Pulmonary artery endothelial cell (primary cell): ENCODE measurements around the gene IL16. TPM values are rescaled to one million over a fixed set of nuclear protein-coding genes. Genes with fewer than 3 reads are reported as not detected.

ENCODE experiments used
- DNase-seq: peaks from one replicate; pipeline ENCODE4 v3.0.0-alpha.2; 2011; ENCODE audit warnings: low read depth, low spot score
- total RNA-seq: library from RNA; depleted of rRNA; stranded (reverse); fragments of >200 nt; gene quantifications from 2 replicates; pipeline ENCODE4 v1.2.3, GENCODE V29; 2014

Gene IL16
- total RNA-seq, 1 donor from 2014 or later = 0.20 TPM

DNA sequence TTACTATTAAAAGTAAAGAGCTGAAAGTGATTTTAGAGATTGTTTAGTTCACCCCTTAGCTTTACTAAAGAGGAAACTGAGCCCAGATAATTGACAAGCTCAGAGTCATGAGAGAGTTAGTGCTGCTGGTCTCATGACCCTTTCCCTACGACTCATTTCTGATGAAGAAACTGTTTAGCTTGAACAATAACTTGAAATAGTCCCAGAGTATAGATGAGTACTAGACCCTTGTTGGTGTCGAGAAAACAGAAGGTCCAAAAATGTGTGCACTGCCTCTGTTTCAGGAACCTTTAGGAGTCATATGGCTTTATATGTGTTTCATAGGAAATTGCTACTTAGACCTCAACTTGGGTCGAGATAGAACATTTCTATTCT, 58.2 kb downstream of the IL16 start:
- no peak for DNase-seq

DNA sequence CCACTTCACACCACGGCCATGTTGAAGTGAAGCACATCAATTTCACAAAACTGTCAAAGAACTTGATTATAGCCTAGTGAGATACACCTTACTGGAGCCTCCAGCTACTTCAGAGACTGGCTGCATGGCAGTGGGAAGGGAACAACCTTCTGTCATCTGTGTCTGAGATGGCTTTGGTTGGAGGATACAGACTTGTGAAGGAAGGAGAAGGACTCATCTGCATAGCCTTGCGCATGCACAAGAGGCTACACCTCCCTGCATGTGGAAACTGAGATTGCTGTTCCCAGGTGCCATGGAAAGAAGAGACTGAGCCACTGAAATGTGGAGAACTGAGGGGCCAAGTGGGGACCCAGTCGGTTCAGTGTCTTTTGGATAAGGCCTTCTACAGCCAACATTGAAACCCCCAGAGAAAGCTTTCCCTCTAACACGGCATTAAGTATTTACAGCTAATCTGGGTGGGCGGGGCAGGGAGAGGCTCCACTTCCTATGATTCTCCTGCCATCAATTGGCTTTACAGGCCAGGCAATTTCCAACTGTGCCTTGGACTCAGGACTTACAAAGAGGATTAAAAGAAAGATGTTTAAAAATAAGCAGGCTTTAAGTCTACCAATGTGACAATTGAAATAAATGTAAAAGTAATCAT, 58.8 kb downstream of the IL16 start:
- no peak for DNase-seq

DNA sequence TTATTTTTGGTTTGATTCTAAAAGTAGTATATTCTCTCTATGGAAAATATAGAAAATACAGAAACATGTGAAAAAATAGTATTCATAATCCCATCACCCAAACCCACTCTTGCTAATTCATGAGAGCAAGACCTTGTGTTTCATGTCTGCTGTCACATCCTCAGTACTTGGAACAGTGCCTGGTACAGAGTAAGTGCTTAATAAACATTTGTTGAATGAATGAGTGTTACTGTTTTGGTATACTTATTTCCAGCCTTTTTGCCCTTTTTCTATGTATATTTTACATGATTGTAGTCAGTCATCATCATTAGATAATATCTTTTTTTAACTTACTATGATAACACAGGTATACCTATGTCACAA, 59.3 kb downstream of the IL16 start:
- no peak for DNase-seq

DNA sequence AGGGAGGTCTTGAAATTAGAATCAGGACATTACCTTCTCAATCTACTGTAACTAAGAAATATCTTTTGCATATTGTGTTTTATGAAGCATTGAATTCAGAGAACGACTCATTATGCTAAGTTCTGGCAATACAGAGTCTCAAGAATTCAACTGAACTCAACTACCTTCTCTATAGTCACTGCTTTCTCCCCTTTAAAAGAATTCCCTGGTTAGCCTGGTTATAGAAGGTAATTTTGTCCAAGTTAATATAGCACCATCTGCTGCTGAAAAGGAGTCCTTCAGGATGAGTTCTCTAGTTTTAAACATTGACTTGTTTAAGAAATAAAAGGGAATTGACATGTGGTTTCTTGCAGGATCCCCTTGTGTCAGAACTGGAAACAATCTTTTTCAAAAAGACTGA, 60.2 kb downstream of the IL16 start:
- DNase-seq = no peak

DNA sequence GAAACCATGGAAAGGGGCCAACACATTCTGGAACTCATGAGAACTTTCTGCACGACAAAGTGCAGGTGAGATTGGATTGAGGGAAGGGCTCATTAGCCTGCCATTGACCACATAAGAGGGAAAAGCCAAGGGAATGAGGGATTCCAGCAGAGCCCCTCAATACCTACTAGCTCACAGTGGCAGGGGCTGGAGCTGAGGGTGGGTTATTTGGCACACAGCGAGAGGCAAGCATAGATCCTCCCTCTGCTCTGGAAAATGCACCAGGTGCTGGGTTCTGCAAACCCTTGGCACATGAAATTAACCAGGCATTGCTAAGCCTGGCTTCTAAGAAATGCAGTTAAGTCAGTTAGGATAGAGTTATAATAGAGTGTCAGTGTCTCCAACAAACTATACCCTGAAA, 60.8 kb downstream of the IL16 start:
- no peak for DNase-seq

DNA sequence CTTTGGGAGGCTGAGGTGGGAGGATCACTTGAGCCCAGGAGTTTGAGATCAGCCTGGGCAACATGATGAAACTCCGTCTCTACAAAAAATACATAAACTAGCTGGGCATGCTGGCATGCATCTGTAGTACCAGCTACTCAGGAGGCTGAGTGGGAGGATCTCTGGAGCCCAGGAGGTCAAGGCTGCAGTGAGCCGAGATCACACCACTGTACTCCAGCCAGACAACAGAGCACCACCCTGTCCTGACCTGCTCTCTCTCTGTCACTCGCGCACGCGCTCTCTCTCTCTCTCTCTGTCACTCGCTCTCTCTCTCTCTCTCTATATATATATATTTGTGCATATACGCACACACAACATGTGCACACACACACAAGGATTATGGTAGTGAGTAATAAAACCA, 61.8 kb downstream of the IL16 start:
- no peak for DNase-seq

DNA sequence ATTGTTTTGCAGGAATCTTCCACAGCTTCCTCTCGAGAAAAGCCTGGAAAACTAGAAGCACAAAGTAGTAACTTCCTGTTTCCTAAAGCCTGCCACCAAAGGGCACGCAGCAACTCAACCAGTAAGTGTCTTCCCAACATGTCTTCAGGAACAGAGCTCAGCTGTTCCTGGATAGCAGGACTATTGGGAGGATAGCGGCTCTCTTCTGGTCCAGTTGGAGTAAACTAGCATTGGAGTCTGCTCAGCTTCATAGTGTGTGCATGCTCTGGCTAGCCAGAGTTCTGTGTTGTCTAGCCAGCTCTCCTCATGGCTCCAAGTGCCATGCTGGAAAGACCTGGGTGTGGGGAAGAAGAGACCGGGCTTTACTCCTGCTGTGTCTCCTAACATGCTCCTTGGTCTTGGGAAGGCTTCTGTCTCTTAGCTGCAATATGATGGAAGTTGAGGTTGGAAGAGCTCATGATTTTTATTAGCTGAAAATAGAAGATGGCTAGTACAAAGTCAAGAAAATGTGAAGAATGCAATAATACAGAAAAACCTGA, 63.1 kb downstream of the IL16 start:
- DNase-seq = no peak

DNA sequence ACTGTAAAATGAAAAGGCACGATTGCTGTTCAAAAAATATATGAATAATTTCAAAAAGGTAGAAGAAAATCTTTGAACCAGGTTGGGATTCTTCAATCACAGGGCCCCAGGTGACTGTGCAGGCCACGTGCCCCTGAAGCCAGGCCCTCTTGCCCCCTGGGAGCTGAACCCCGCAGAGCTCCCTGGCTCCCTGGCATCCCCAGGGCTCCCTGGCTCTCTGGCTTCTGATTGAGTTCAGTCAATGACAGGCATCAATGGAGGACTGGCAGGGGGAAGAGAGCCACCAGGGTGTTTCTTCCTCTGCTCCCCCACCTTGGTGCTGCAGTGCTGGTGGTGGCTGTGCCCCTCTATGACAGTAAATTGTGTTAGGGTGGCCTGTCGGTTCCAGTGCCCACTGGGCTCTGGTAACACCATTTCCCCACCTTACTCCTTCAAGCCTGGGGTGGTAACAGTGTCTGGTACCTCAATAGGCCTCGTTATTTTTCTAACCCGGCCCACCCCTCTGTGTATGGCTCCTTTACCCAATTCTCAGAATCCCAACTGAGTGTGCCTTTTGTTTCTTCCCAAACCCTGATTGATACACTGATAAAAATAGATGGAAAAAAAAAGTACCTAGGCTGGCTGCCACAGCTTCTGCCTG, 64.6 kb downstream of the IL16 start:
- DNase-seq = no peak

DNA sequence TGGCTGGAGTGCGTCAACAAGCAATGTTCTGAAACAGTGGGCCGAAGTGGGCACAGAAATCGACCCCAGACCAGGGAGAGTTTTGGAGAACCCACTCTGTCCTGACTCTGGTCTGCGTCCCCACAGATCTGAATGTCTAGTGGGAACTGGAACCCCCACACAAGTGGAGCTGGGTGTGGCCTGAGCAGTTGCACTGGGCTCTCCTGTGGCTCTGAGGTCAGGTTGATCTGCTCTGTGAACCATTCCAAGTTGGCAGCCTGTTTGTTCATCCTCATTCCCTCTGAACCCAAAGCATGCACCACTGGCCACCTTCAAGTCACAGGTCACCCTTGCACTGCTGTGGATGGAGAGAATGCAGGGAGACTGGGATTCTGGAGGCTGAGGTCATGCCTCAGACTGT, 66.8 kb downstream of the IL16 start:
- DNase-seq = no peak

DNA sequence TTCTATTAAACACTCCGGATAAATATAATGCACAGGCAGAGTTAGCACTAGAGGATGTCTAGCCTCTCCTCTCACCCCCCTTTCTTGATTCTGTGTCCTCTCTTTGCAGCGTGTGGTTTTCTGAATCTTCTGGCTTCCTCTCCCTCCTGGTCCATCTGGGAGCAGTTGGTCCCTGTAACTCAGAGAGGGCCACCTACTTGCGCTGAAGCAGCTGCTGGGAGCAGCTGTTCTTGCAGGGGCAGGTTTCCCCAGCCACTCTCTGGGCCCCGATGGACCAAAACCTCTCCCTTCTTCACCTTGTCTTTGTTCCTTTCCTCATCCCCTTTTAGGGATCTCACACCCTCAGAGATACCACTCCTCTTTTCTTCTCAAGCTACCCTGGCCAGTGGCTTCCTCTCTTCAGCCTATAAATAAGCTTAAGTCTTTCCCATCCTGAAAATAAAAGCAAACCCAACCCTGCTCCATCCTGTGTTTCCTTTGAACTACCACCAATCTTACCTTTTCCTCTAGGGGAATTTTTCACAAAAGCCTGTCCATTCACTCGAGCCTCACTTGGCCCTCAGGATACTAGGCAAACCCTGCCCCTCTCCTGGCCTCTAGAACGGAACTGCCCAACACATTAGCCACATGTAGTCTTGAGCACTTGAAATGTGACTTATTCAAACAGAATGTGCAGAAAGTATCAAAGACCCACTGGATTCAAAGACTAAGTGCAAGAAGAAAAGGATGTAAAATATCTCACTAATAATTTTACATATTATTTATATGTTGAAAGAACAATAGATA, 67.6 kb downstream of the IL16 start:
- DNase-seq = no peak

DNA sequence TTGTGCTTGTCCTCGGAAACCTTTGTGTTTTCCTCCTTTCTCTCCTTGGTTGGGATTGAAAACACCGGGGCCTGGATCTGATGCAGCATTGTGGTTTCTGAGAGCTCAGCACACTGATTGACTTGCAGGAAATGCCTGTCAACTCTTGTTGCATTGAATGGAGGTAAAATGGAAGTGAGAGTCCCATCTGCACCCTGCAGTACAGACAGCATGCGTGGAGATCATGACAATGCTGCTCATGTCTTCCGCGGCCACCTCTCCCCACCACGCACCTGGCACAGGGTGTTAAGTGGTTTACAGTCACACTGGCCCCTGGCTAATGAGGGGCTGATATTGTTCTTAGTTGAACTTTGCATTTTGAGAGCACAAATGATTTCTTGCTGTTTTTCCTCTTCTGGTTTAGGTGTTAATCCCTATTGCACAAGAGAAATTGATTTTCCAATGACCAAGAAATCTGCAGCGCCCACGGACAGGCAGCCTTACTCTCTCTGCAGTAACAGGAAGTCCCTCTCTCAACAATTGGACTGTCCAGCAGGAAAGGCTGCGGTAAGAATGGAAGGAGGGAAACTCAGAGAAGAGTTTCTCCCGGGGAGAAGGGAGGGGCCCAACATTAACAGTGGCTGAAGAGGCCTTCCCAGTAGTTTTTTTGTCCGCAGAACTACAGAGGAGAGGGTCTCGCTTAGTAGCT, 68.7 kb downstream of the IL16 start:
- no peak for DNase-seq

DNA sequence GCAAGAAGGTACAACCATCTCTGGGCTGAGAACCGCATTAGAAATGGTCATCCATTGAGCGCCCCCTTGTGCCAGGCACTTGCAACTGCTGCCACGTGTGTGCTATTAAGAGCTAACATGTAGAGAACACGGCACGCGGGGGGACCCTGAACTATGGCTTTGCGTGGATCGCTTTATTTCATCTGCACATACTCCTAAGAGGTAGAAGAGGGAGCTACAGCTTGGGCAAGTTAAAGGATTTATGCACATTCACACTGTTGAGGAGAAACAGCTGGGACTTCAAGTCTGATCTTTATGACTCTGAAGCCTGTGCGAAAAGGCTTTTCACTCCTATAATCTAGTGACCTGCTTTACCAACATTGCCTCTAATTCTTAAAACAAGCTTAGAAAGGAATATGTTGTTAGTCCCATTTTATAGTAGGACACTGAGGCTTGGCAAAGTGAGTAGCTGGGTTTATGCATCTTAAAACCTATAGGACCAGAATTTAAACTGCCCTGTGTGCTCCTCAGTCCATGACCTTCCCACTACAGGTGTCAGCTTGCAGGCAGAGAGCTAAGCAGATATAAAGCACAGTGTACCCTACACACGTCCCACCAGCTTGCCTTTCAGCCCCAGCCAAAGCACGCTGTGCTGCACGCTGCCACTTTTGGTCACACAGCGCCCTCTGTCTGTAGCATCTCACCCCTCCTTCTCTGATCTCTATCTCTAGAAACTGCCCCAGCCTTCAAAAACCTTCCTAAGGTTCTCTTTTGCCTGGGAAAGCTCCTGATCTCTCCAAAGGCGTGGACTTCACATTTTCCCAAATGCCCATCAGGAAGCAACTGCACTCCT, 69.5 kb downstream of the IL16 start:
- peak; percentile 37 for DNase-seq

DNA sequence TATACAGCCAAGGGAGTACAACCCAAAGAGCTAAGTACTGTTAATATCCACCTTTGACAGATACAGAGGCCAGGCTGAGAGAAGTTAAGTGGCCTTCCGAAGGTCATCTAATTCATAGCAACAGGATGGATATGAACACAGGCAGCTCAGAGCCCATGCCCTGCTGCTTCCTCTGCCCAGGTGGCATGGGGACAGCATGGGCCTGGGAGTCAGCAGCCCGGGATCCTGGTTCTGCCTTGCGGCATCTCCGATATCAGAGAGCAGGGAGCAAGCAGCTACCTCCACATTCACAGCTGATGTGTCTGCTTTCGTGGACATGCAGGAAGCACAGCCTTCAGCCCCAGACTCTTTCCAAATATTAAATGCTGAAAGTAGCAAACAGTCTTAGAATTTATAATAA, 71.7 kb downstream of the IL16 start:
- no peak for DNase-seq

DNA sequence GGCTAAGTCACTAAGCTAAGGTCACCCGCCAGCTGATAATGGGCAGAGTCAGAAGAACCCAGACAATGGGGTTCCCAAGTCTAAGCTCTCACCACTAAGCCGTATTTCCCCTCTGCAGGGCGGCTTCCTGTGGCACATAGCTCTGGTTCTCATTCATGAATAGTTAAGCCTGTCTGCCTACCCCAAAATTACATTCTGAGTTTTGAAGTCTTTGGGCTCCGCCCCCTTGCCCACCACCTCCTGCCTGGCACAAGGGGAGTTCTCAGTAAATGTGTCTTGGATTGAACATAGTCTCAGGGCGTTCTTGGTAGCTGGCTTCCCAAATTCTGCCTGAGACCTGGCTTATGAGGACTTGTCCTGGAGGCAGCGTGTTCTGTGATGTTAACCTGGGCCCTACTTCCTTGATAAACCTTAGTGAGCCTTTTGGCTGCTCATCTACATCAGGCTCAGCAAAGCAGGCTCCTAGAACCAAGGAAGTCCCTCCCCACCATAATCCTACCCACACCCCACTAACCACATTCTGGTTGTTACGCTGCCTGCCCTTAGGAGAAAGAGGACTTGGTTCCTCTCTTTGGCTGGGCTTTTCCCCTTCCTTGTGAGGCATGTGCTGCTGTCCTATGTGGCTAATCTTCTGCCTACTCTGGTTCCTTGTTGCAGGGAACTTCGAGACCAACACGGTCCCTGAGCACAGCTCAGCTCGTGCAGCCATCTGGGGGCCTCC, 72.4 kb downstream of the IL16 start:
- DNase-seq = no peak

DNA sequence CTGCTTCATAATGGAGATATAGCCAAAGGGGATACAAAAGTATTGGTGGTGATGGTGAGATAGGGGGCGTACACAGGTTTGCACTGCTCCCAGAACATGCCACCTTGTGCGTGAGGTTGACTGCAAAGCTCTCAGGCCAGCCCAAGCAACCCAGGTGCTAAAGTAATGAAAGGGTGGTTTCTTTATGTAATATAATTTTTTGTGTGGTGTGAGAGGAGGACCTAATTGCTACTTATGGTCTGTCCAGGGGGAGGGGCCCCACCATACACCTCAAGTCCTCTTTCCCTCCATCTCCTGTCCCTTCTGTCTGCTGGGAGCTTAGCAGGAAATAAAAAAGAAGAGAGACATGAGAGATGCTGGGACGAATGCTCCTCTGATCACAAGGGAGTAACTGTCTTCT, 73.5 kb downstream of the IL16 start:
- no peak for DNase-seq

DNA sequence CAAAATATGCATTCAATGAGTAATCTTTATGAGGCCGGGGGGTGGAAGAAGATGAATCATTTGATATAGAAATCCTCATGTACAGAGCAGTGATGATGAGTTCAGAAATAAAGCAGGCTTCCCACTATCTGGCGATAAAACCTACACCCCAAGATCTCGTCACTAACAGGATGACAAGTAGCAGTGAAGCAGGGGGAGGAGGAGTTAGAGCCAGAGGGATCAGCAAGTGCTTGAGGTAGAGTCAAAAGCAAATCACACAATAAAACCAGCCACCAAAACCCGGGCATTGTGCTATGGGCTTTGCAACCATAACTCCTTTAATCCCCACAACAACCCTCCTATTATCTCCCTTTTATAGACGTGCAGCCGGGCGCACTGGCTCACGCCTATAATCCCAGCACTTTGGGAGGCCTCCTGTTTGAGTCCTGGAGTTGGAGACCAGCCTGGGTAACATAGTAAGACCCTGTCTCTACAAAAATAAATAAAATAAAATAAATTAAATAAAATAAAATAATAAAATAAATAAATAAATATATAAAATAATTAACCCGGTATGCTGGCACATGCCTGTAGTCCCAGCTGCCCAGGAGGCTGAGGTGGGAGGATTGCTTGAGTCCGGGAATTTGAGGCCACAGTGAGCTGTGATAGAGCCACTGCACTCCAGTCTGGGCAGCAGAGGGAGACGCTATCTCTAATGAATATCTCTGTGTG, 74.3 kb downstream of the IL16 start:
- no peak for DNase-seq

DNA sequence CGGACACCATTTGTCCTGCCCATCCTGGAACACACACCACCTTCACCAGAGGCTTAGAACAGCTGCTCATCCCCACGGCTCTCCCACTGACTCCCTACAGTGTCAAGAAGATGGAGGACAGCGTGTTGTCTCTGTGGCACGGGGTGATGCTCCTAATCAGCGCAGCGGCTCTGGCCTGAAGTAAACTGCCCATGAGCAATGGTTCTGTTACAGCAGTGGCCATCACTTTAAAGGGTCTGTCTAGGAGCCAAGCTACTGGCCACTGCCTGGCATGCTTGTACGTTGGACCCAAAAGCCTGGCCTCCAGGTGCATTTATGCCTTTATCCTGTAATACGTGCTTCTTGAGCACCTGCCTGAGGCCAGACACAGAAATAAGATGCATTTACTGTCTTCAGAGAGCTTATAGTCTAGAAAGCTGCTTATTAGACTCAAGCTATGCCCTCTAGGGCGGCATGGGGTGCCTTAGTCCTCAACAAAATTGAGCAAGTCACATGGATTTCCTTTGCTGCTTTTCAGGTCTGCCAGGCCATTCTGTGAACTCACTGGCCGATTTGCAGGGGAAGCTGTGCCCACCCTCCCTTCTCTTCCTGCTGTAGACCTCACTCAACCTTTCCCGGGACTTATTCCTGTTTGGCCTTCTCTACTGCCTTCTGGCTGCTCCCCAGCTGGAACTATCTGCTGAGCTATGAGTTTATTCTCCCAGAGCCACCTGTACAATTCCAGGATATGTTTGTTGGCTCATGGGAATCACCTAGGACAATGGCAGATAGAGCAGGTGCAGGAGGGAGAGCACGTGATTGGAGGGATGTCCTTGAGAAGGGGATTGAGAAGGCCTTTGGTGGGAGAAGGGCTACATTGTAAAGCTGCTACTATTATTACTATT, 75.3 kb downstream of the IL16 start:
- no peak for DNase-seq

DNA sequence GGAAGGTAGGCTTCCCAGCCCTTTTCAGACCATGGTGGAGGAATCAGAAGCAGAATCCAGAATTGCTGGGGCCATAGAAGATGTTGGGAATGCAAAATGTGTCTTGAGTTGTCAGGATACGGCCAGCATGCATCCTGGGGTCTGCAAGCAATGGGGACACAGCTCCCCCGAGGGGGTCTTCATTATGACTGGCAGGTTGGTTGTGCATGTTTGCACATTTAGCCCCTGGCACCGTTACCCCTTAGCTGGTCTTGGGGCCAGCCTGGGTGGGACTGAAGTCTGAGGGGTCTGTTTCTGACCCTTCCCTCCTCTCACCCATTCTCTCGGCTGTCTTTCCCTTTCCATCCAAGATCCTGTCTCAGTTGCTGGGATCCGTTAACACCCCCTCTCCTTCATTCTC, 76.5 kb downstream of the IL16 start:
- DNase-seq = no peak

DNA sequence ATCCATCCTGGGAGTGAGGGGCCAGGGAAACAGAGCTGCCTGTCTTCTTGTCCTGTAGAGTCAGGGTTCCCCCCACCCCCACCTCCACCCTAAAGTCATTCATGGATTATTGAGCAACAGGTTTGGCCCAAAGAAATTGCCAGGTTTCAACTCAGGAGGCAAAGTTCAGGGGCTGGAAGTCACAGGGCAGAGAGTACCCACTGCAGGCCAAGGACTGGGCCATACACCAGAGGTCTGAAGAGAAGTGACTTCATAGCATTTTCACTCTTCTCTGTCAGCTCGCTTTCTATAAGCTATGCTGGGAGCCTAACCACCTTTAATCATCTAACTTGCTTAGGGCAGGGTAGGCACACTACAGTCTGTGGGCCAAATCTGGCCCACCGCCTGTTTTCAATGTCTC, 77.2 kb downstream of the IL16 start:
- no peak for DNase-seq
